Epithelial cell of proximal tubule (primary cell): Measurements from ENCODE around the gene FAM222B. TPM values are rescaled to one million over a fixed set of nuclear protein-coding genes. Genes with fewer than 3 reads are reported as not detected.

Source experiments
- DNase-seq: peaks from one replicate; pipeline ENCODE4 v3.0.0-alpha.2; 2011; ENCODE audit warnings: low read depth
- H3K4me3 ChIP-seq: 2 replicates; pipeline ENCODE4 v1.5.1; 2011; ENCODE audit warnings: low read depth, mild to moderate bottlenecking, low read length
- total RNA-seq: library from RNA; depleted of rRNA; stranded (reverse); fragments of >200 nt; gene quantifications from 2 replicates; pipeline ENCODE4 v1.2.3, GENCODE V29; 2015
- TF ChIP-seq, protein P1 (sequence below): conservative IDR thresholded peaks from 2 replicates; pipeline ENCODE4 v1.5.1; 2012; ENCODE audit warnings: low read depth, mild to moderate bottlenecking, low read length

The FAM222B gene
- total RNA-seq, 1 donor from 2014 or later: 11.9 TPM

DNA sequence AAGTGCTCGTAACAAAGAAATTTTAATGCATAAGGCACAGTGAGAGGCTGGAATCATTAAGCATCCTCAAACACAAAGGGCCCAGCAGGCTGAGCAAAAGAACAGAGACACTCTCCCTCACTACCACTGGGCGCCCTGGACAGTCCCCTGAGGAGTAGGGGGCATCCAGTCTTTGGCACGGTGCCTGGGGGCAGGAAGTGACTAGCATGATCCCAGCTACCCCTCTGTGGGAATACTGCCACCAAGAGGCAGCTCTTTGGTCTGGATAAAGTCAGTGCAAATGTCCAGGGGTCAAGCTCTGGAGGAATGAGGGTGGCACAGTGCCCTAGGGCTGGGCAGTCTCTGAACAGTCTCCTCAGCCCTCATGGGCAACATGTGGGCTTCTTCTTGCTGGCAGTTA is 128.3 kb downstream of the FAM222B start:
- no peak for DNase-seq
- TF ChIP-seq, protein P1, sequence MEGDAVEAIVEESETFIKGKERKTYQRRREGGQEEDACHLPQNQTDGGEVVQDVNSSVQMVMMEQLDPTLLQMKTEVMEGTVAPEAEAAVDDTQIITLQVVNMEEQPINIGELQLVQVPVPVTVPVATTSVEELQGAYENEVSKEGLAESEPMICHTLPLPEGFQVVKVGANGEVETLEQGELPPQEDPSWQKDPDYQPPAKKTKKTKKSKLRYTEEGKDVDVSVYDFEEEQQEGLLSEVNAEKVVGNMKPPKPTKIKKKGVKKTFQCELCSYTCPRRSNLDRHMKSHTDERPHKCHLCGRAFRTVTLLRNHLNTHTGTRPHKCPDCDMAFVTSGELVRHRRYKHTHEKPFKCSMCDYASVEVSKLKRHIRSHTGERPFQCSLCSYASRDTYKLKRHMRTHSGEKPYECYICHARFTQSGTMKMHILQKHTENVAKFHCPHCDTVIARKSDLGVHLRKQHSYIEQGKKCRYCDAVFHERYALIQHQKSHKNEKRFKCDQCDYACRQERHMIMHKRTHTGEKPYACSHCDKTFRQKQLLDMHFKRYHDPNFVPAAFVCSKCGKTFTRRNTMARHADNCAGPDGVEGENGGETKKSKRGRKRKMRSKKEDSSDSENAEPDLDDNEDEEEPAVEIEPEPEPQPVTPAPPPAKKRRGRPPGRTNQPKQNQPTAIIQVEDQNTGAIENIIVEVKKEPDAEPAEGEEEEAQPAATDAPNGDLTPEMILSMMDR: peak; percentile 30
- H3K4me3 ChIP-seq: no peak overlapping the region

DNA sequence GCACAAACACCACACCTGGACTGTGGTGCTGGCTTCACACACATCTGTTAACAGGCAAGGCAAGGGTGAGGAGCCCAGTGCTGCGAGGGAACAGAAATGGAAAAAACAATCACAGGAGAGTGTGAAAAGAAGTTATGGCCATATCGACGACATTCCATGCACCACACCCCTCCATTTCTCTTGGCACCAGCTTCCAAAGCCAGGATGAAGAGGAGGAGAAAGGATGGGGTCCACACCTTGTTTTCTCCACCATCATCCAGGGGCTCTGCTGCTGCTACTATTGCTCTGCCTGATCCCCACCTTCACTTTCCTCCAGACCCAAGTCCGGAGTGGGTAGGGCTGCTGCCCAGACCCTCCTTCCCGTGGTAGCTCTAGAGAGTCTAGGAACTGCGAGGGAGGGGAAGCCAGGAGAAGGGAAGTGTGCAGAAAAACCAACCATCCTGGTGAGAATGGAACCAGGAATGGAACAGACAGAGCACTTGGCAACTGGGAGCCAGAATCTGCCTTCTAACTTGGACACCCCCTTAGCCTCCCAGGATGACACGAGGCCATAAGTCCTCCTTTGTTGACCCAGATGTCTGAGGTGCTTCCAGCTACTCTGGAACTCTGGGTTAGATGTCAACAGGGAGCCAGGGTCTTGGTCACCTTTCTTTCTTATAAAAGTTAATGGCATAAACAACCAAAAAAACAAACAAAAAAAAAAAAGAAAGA is 129.7 kb downstream of the FAM222B start:
- DNase-seq: no peak
- H3K4me3 ChIP-seq: no peak overlapping the region
- TF ChIP-seq, protein P1: no peak

DNA sequence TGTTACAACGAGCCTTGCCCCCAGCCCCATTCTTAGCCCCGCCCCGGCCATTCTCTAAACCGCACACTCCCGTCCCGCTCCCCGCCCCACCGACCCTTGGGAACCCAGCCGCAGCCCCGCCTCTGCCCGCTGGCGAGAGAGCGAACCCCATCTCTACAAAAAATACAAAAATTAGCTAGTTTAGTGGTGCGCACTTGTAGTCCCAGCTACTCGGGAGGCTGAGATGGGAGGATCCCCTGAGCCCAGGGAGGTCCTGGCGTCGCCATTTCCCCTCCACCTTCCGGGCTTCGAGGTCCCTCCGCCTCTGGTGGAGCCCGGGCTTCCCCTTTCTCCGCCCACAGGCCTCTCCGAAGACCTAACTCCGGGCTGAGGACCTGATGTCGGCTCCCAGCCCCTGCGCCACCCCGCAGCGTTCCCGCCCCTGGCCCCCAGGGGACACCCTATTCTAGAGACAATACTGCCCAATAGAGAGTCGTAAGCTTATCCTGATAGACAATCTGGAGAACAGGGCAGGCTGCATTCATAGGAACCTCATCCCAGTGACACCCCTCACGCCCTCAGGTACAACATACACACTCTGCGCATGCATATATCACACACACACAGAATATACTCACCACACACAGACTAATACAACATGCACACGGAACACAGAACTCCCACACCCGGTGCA is 130.4 kb downstream of the FAM222B start:
- TF ChIP-seq, protein P1: no peak
- DNase-seq: no peak
- no peak overlapping the region for H3K4me3 ChIP-seq

DNA sequence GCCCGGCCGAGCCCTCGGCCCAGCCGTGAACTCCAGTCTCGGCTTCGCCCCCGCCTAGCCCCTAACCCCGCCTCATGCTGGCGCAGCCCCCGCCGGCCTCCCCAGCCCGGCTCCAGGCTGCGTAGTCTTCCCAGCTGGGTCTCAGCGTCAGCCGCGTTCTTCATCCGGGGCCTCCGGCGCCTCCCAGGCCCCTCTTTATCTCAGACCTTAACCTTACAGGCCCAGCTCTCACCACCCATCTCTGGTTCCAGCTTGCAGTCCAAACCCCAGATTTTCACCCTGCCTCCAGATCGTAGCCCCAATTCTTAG is 130.9 kb downstream of the FAM222B start, which contains the start of gene PROCA1:
Gene PROCA1 (minus strand): TSS at position 166 of the 309 bp plus-strand sequence. CDS start 228 bp downstream, outside the sequence.
- TF ChIP-seq, protein P1: no peak
- no peak for DNase-seq
- H3K4me3 ChIP-seq: peak within 1 kb of the TSS; percentile 56

DNA sequence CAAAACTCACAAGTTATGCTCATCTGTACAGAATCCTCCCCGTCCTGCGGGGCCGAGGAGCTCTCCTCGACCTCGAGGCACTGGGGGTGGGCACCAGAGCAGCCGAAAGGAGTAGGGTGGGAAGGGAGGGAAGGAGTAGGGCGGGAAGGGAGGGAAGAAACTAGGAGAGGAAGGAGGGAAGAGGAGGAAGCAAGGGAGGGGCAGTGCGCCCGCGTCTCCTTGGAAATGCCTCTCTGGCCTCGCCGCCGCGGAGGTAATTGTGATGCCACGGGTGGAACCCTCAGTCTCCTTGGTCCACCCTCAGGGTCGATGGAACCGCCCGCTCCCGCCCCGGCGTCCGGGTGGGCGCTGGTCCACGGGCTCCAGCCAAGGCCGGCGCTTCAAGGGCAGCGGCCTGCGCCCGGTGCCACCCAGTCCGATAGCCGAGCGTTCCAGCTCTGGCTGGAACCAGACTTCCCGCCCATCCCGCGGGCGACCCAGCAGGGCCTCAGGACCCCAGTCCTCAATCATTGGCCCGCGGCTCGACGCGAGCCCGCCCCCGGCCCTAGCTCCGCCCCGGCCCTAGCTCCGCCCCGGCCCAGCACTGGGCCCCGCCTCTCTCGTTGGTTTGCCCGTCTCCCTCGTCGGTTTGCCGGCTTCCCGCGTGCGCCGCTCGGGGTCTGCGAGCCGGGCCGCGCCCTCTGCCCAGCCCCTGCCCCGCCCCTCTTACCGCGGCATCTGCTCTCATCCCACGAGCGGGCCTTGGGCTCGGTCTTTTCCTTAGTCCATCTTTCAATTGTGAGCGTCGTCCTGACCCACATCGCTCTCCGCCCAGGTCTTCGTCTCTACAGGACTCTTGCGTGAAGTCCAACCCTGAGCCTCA is 131.5 kb downstream of the FAM222B start:
- DNase-seq: no peak
- TF ChIP-seq, protein P1: no peak
- peak overlapping the region; percentile 56 for H3K4me3 ChIP-seq

DNA sequence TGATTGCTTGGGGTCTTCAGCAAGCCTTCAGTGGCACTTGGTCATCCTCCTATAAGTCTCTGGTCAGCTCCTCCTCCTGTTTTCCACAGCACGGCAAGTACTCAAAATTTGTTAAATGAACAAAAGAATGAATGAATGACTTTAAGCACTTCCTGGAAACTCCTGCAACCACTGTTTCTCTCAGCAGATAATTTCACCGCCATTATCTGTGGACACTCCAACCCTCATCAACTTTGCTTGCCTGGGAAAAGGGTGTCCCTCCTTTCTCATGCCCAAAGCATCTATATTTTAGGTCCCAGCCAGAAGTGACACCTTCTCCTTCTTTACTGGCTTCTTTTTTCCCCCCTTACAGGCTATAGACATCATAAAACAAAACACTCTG is 135.3 kb downstream of the FAM222B start:
- no peak overlapping the region for H3K4me3 ChIP-seq
- no peak for DNase-seq
- TF ChIP-seq, protein P1: no peak
